ENCODE results near the gene PITHD1. TPM values are rescaled to one million over a fixed set of nuclear protein-coding genes. Genes with fewer than 3 reads are reported as not detected.
A peak's percentile ranks its signal among the peaks of the same experiment; 100 is the strongest.
"Not testable (repeated sequence)": the region's sequence is repeated elsewhere in the genome, so short reads cannot be mapped to it uniquely, and the experiment has no call there.

Gene PITHD1
- total RNA-seq, 2 experiments from 2014 or later = 73.8 to 75.1 TPM

DNA sequence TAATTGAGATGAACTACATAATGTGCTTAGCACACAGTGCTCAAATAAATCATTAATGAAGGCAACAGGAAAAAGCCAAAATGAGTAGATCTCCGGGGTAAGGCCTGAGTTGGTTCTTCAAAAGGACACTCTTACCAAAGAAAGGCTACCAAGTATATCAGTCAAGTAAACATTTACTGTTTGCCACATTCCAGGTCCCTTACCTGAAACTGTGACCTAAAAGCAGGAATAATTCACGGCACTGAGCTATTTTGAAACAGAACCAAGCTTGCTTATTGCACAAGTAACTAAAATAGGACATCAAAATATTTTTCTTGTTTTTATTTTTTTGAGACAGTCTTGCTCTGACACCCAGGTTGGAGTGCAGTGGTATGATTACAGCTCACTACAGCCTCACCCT, 2.0 kb upstream of the PITHD1 start:
- no peak overlapping the region for H3K27ac Mint-ChIP-seq
- no peak overlapping the region for H3K4me3 Mint-ChIP-seq
- CTCF ChIA-PET = interaction anchor here (0.6 to 2.0 kb wide), 4 partner anchors 9 to 140 kb away, joined by 3 to 9 read pairs (median 5); partner anchors contain the start of gene RPL11
- H3K9me3 Mint-ChIP-seq = no peaks in the 10 kb centered on the region
- peaks cover 51% of the 10 kb centered on the region for H3K4me1 Mint-ChIP-seq (ENCODE audit: low read depth)
- no peaks in the 10 kb centered on the region for H3K27me3 Mint-ChIP-seq (ENCODE audit: low read depth)
- no peak for DNase-seq
- intact Hi-C loops (cut with micrococcal nuclease) = no loop called here
- H3K36me3 Mint-ChIP-seq (ENCODE audit: low read depth) = peaks cover 7% of the 10 kb centered on the region

DNA sequence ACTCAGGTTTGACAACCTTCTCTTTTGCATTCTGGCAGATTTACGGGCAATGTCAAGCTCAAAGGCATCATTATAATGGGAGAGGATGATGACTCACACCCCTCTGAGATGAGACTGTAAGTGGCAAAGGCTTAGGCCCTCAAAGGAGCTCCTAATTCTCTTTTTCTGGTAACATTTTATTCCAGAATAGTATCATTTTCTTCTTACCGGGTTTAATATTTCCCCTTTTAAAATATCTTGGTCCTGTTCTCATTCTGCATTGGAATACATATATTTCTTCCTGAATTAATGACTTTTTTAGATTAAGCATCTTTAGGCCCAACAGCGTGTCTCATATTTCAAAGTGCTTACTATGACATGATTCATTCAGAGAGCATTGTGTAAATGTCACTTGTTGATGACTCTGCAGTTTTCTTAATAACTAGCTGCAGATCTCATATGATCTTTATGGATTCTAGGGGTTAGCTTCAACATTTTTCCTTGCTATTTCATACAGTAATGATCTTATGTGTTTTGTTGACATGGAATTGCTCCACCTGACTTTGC, 1.7 kb downstream of the PITHD1 start:
- Mint-ChIP-seq H3K36me3 (ENCODE audit: low read depth) (peaks cover 15% of the 10 kb centered on the region), H3K4me3 (peak overlapping the region; percentile 86), H3K27me3 (ENCODE audit: low read depth) (no peaks in the 10 kb centered on the region), H3K27ac (peak overlapping the region; percentile 67), H3K4me1 (ENCODE audit: low read depth) (peaks cover 41% of the 10 kb centered on the region), H3K9me3 (no peaks in the 10 kb centered on the region)
- intact Hi-C loops (cut with micrococcal nuclease) = loop anchor here (2.0 kb wide), 2 partner anchors 35 to 45 kb away; partner anchors contain the start of gene HMGCL
- CTCF ChIA-PET = interaction anchor here (1.0 to 3.8 kb wide), 4 partner anchors 9 to 140 kb away, joined by 4 to 19 read pairs (median 6); no protein-coding TSS in a partner anchor
- DNase-seq = no peak

DNA sequence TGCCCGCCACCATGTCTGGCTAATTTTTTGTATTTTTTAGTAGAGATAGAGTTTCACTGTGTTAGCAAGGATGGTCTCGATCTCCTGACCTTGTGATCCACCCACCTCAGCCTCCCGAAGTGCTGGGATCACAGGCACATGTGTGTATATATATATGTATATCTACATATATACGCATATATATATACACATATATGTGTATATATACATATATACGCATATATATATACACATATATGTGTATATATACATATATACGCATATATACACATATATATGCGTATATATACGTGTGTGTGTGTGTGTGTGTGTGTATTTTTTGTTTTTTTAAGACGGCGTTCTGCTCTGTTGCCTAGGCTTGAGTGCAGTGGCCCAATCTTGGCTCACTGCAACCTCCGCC, 4.9 kb downstream of the PITHD1 start:
- H3K27me3 Mint-ChIP-seq (ENCODE audit: low read depth); DNase-seq; intact Hi-C loops (cut with micrococcal nuclease); H3K4me3 Mint-ChIP-seq; H3K27ac Mint-ChIP-seq; H3K9me3 Mint-ChIP-seq: not testable (repeated sequence)
- H3K4me1 Mint-ChIP-seq (ENCODE audit: low read depth) = peaks cover 24% of the 10 kb centered on the region
- CTCF ChIA-PET = interaction anchor here (0.6 kb wide), 1 partner anchor 52 kb away, joined by 4 read pairs; no protein-coding TSS in a partner anchor
- peaks cover 36% of the 10 kb centered on the region for H3K36me3 Mint-ChIP-seq (ENCODE audit: low read depth)

DNA sequence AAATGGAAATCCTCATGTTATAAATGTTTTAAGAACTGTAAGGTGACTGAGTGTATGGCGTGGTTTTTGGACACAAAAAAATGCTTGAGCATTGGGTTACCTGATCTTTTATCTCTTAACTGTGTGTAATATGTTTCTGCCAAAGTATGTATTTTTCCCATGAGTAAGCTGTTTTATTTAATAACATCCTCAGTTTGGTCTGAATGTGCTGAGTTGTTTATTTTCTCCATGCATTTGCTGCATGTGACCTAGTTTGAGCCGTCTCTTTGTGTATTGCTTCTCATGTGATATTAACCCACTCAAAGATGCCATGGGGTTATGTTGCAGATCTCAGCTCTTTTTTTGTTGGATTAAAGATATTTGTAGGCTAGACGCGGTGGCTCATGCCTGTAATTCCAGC, 6.6 kb downstream of the PITHD1 start:
- CTCF ChIA-PET = interaction anchor here (0.7 to 1.2 kb wide), 2 partner anchors 10 to 79 kb away, joined by 3 to 6 read pairs; no protein-coding TSS in a partner anchor
- peaks cover 39% of the 10 kb centered on the region for H3K36me3 Mint-ChIP-seq (ENCODE audit: low read depth)
- H3K27me3 Mint-ChIP-seq (ENCODE audit: low read depth) = no peaks in the 10 kb centered on the region
- DNase-seq = no peak
- H3K4me1 Mint-ChIP-seq (ENCODE audit: low read depth) = peaks cover 14% of the 10 kb centered on the region
- H3K4me3 Mint-ChIP-seq = no peak overlapping the region
- no peaks in the 10 kb centered on the region for H3K9me3 Mint-ChIP-seq
- H3K27ac Mint-ChIP-seq = no peak overlapping the region
- intact Hi-C loops (cut with micrococcal nuclease) = no loop called here

DNA sequence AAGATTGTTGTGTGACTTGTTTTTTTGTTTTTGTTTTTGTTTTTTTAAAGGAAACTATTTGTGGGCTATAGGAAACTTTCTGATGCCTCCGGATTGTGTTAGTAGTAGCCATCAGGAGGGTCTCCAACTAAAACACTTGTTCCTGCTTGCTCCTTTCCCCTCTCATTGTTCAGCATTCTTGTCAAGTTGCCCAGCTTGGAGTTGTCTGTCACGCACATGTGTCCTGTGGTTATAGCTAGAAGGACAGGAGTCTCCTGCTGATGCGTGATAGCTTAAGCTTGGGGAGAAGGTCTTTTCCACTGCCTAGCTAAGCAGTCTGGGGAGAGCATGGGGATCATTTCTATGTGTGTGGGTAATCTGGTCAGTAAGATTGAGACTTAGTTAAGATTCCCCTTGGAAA, 9.5 kb downstream of the PITHD1 start:
- no peaks in the 10 kb centered on the region for H3K9me3 Mint-ChIP-seq
- intact Hi-C loops (cut with micrococcal nuclease) = no loop called here
- H3K4me3 Mint-ChIP-seq = no peak overlapping the region
- H3K36me3 Mint-ChIP-seq (ENCODE audit: low read depth) = peaks cover 28% of the 10 kb centered on the region
- no peaks in the 10 kb centered on the region for H3K27me3 Mint-ChIP-seq (ENCODE audit: low read depth)
- H3K27ac Mint-ChIP-seq = no peak overlapping the region
- peaks cover 22% of the 10 kb centered on the region for H3K4me1 Mint-ChIP-seq (ENCODE audit: low read depth)
- CTCF ChIA-PET = interaction anchor here (0.6 to 1.3 kb wide), 4 partner anchors 14 to 129 kb away, joined by 3 read pairs; no protein-coding TSS in a partner anchor
- no peak for DNase-seq

DNA sequence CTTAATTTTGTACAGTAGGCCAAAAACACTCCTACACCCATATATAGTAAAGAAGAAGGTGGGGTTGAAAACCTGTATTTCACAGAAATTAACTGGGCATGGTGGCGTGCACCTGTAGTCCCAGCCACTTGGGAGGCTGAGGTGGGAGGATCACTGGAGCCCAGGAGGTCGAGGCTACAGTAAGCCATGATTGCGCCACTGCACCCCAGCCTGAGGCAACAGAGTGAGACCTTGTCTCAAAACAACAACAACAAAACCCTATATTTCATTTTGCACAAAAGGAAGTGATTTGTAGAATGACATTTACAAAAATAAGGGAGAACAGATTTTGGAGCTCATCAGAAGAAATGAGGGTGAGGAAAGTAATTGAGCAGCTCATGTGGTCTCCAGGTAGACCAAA, 10.5 kb downstream of the PITHD1 start:
- H3K27ac Mint-ChIP-seq = no peak overlapping the region
- H3K36me3 Mint-ChIP-seq (ENCODE audit: low read depth) = peaks cover 28% of the 10 kb centered on the region
- no peaks in the 10 kb centered on the region for H3K9me3 Mint-ChIP-seq
- intact Hi-C loops (cut with micrococcal nuclease) = no loop called here
- H3K27me3 Mint-ChIP-seq (ENCODE audit: low read depth) = no peaks in the 10 kb centered on the region
- H3K4me3 Mint-ChIP-seq = no peak overlapping the region
- DNase-seq = no peak
- peaks cover 25% of the 10 kb centered on the region for H3K4me1 Mint-ChIP-seq (ENCODE audit: low read depth)
- CTCF ChIA-PET = interaction anchor here (1.3 to 4.0 kb wide), 2 partner anchors 22 to 30 kb away, joined by 3 to 15 read pairs; no protein-coding TSS in a partner anchor

DNA sequence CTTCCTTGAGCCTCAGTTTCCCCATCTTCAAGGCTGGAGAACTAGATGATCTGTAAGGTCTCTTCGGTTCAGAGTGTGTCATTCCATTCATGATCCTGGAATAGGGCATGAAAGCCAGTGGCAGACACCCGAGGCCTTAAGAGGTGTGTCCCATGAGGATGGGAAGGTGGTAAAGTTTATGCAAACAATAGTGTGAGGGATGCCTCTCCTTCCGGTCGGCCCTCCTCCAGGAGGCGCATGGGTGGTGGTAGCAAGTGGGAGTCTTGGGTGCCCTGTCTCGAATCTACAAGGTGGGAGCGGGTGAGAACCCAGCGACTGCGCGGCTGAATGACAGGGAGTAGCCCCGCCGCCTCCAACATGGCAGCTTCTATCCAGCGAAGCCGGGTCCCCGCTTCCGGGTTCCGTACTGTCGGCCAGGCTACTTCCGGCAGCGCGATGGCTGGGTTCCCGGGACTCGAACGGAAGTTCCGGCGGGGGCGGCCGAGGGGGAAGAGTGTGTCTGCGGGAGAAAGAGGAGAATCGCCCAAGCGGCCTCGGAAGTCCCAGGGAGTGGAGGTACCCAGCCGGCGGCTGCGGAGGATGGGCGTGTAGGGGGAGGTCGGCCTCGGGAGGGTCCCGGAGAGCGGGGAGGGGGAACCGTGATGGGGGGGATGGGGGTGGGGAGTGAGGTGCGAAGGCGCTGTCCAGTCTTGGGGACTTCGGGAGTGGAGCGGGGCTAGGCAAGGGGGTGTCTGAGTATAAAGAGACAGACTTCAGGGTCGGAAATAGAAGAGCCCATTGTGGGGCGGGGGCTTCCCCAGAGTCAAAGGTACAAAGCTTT, 12.7 kb downstream of the PITHD1 start, which contains the start of gene LYPLA2:
TSS of gene LYPLA2 (plus strand) at position 450 of the 820 bp plus-strand sequence. CDS start 1,538 bp downstream, outside the sequence.
- intact Hi-C loops (cut with micrococcal nuclease) = loop anchor here (1.0 kb wide), 2 partner anchors 9 to 13 kb away; partner anchors contain the start of genes GALE and PITHD1
- Mint-ChIP-seq H3K36me3 (ENCODE audit: low read depth) (peaks cover 23% of the 10 kb centered on the region), H3K4me3 (peak within 1 kb of the TSS; percentile 88), H3K4me1 (ENCODE audit: low read depth) (peaks cover 25% of the 10 kb centered on the region), H3K27me3 (ENCODE audit: low read depth) (no peaks in the 10 kb centered on the region), H3K9me3 (no peaks in the 10 kb centered on the region), H3K27ac (peak within 1 kb of the TSS; percentile 89)
- DNase-seq = peak; percentile 93
- CTCF ChIA-PET = interaction anchor here (1.0 to 4.0 kb wide), 3 partner anchors 15 to 20 kb away, joined by 4 to 15 read pairs (median 10); no protein-coding TSS in a partner anchor

DNA sequence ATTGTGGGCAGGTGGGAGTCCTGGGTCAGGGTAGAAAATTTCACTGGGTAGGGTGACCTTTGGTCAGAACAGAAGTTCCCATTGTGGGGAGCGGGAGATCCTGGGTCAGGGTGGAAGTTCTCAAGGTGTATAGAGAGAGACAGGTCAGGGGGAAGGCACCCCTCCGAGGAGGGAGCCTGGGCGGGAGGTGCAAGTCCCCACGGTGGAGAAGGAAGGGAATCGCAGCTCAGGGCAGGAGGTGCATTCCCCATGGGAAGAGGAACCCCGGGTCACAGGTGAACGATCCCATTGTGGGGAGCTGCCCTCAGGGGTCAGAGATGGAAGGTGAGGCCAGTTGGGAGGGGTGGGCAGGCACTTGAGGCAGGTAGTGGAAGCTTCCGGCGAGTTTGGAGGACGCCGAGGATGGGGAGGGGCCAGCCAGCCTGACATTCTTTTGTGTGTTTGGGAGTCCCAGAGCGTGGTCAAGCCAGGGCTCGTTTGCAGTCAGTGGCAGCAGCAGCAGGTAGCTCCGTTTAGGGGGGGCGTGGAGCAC, 13.4 kb downstream of the PITHD1 start:
- CTCF ChIA-PET = interaction anchor here (0.6 to 4.0 kb wide), 5 partner anchors 15 to 1363 kb away, joined by 3 to 15 read pairs (median 4); no protein-coding TSS in a partner anchor
- Mint-ChIP-seq H3K9me3 (no peaks in the 10 kb centered on the region), H3K4me1 (ENCODE audit: low read depth) (peaks cover 25% of the 10 kb centered on the region), H3K27me3 (ENCODE audit: low read depth) (no peaks in the 10 kb centered on the region), H3K36me3 (ENCODE audit: low read depth) (peaks cover 18% of the 10 kb centered on the region), H3K4me3 (peak overlapping the region; percentile 88), H3K27ac (peak overlapping the region; percentile 89)
- intact Hi-C loops (cut with micrococcal nuclease) = loop anchor here (1.0 kb wide), 2 partner anchors 9 to 13 kb away; partner anchors contain the start of genes GALE and PITHD1
- peak; percentile 43 for DNase-seq

DNA sequence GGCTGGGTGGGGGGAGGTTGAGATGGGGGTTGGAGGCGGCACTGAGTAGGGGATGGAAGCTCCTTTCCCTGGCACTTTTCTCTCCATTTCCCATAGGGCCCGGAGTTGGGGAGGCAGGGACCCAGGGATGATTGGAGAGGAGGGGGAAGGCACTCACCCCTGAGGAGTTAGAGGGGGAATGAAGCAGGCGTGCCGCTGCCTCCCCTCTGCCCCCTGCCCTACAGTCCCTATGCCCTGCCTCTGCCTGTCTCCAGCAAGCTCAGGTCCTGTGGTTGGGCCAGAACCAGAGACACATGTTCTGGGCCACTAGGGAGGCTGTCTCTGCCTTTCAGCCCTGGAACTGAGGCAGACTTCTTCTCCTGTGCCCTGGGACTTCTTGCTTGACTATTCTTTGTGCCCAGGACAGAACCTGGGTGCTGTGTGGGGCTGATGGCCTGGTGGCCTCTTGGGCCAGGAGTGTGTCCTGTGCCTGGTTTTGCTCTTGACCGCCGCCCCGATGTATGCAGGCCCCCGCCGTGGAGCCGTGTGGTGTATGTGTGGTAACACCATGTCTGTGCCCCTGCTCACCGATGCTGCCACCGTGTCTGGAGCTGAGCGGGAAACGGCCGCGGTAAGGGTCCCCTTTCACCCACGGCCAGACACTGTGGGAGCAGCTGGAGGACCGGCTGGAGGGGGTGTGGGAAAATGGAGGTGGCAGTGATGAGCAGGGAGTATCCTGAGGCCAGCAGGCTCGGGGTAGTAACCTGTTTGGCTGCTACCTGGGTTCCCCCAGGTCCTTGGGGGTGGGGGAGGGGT, 14.1 kb downstream of the PITHD1 start:
- peaks cover 15% of the 10 kb centered on the region for H3K36me3 Mint-ChIP-seq (ENCODE audit: low read depth)

DNA sequence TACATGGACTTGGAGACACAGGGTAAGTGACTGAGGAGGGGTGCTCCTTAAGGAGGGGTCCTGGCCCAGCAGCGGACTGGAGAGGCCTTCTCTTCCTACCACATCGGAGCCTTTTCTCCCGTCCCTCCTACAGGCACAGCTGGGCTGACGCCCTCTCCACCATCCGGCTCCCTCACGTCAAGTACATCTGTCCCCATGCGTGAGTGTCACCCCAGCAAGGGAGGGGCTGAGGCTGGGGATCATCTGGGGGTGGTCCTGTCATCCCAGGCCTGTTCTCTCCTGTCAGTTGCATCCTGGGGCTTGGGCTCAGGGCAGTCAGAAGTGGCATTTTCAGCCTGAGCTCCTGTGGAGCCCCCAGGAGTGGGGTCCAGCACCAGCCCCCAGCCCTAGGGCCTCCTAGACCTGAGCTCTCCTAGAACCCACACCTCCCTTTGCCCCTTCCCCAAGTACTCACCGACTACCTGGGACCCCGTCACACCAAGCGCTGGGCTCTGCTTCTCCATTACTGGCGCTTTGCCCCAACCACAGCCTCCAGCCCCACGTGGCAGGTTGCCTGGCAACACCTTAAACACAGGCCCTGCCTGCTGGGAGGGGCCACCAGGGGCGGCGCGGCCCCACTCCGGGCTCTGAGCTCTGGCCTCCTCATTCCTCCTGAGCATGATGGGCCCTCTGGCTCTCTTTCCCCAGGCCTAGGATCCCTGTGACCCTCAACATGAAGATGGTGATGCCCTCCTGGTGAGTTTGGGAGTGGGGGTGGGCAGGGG, 15.0 kb downstream of the PITHD1 start:
- no peaks in the 10 kb centered on the region for H3K27me3 Mint-ChIP-seq (ENCODE audit: low read depth)
- DNase-seq = no peak
- intact Hi-C loops (cut with micrococcal nuclease) = no loop called here
- CTCF ChIA-PET = interaction anchor here (1.0 kb wide), 1 partner anchor 22 kb away, joined by 3 read pairs; no protein-coding TSS in a partner anchor
- peaks cover 25% of the 10 kb centered on the region for H3K4me1 Mint-ChIP-seq (ENCODE audit: low read depth)
- H3K4me3 Mint-ChIP-seq = no peak overlapping the region
- H3K27ac Mint-ChIP-seq = peak overlapping the region; percentile 36
- H3K9me3 Mint-ChIP-seq = no peaks in the 10 kb centered on the region
- peaks cover 11% of the 10 kb centered on the region for H3K36me3 Mint-ChIP-seq (ENCODE audit: low read depth)

More for the DNA sequence above, 14.1 kb downstream of the PITHD1 start:
- Mint-ChIP-seq H3K4me1 (ENCODE audit: low read depth) (peaks cover 25% of the 10 kb centered on the region), H3K27ac (peak overlapping the region; percentile 89), H3K4me3 (peak overlapping the region; percentile 88), H3K9me3 (no peaks in the 10 kb centered on the region), H3K27me3 (ENCODE audit: low read depth) (no peaks in the 10 kb centered on the region)
- CTCF ChIA-PET = interaction anchor here (1.0 to 4.0 kb wide), 3 partner anchors 14 to 21 kb away, joined by 3 to 15 read pairs (median 10); no protein-coding TSS in a partner anchor
- no peak for DNase-seq
- intact Hi-C loops (cut with micrococcal nuclease) = no loop called here

Measured in activated naive CD4-positive, alpha-beta T cell treated with anti-CD3 and anti-CD28 coated beads for 36 hours (primary cell).